ENCODE data around the gene ARVCF. TPM values are rescaled to one million over a fixed set of nuclear protein-coding genes. Genes with fewer than 3 reads are reported as not detected.

The ARVCF gene
- total and polyA plus RNA-seq, 2 donors (not counting 1 experiment from before 2014, with no cell fraction given), result 2.2 to 6.7 TPM

DNA sequence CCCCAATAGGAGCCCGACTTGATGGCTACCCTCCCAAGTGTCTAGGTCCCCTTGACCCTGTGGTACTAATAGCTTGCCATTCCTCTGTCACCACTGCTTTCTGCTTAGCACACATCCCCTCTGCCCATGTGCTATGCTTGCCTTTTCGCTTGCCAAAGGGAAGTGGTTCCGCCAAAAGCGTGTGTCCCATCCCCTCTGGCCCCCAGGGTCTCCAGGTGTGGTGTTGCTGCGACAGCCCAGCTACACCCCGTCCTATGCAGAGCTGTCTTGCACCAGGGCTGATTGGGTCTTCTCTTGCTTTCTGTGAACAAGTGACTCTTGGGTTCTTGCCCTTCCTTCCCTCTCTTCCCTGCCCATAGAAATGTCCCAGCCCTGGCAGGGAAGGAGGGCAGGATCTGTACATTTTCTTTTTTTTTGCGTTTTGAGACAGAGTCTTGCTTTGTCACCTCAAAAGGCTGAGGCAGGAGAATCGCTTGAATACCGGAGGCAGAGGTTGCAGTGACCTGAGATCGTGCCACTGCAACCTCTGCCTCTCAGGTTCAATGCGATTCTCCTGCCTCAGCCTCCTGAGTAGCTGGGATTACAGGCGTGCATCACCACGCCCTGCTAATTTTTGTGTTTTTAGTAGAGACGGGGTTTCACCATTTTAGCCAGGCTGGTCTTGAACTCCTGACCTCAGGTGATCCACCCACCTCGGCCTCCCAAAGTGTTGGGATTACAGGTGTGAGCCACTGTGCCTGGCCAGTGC lies 8.2 kb upstream of the ARVCF start:
- intact Hi-C loops (cut with micrococcal nuclease), result no loop called here
- peaks cover 67% of the 10 kb centered on the region for H4K20me1 ChIP-seq (ENCODE audit: control insufficient read depth, insufficient read depth, low read length, poor library complexity, severe bottlenecking)
- ATAC-seq (ENCODE audit: low read depth) (no peak), DNase-seq (peak; percentile 2)
- ChIA-PET POLR2A (interaction anchor here (0.6 kb wide), 1 partner anchor 69 kb away, joined by 11 read pairs; no protein-coding TSS in a partner anchor), CTCF (no interaction called here)
- H3K4me3 ChIP-seq (ENCODE audit: control extremely low read depth in 1 of 5, extremely low read depth in 1 of 5, insufficient read depth in 1 of 5, low read depth in 2 of 5, low read length in 4 of 5), result no peak overlapping the region
- TF ChIP-seq, protein P1, sequence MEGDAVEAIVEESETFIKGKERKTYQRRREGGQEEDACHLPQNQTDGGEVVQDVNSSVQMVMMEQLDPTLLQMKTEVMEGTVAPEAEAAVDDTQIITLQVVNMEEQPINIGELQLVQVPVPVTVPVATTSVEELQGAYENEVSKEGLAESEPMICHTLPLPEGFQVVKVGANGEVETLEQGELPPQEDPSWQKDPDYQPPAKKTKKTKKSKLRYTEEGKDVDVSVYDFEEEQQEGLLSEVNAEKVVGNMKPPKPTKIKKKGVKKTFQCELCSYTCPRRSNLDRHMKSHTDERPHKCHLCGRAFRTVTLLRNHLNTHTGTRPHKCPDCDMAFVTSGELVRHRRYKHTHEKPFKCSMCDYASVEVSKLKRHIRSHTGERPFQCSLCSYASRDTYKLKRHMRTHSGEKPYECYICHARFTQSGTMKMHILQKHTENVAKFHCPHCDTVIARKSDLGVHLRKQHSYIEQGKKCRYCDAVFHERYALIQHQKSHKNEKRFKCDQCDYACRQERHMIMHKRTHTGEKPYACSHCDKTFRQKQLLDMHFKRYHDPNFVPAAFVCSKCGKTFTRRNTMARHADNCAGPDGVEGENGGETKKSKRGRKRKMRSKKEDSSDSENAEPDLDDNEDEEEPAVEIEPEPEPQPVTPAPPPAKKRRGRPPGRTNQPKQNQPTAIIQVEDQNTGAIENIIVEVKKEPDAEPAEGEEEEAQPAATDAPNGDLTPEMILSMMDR (IDR thresholded peaks at IDR 0.05), result no peak
- TF ChIP-seq EZH2 (IDR thresholded peaks at IDR 0.05; ENCODE audit: borderline replicate concordance, insufficient read depth, low read depth, low read length, poor library complexity, severe bottlenecking), result no peak
- H3K4me1 ChIP-seq (ENCODE audit: control insufficient read depth in 2 of 2, insufficient read depth in 2 of 2, low read length in 2 of 2), result peaks cover 25 to 33% of the 10 kb centered on the region in 2 donors
- peaks cover 86% of the 10 kb centered on the region for H3K79me2 ChIP-seq (ENCODE audit: control insufficient read depth, insufficient read depth, low read length)
- no peak overlapping the region for H3K9ac ChIP-seq (ENCODE audit: low read length)
- no peak overlapping the region for H3K27ac ChIP-seq (ENCODE audit: low read length in 2 of 2)
- WGBS (ENCODE audit: insufficient coverage), result 81% methylated on average over 15 of the region's 15 CpGs
- H3K27me3 Mint-ChIP-seq, result no peaks in the 10 kb centered on the region
- H2AFZ ChIP-seq (ENCODE audit: insufficient read depth, low read depth, low read length, poor library complexity, severe bottlenecking), result no peak overlapping the region
- no peaks in the 10 kb centered on the region for H3K9me3 Mint-ChIP-seq (ENCODE audit: insufficient read depth)
- H3K36me3 ChIP-seq (replicated peaks in 1 of 2; ENCODE audit: control extremely low read depth in 1 of 2, control insufficient read depth in 1 of 2, extremely low read depth in 1 of 2, insufficient read depth in 2 of 2, low read length in 1 of 2), result no peaks in the 10 kb centered on the region
- H3K27me3 ChIP-seq (replicated peaks in 1 of 4; ENCODE audit: control extremely low read depth in 1 of 4, control insufficient read depth in 3 of 4, insufficient read depth in 4 of 4, low read length in 3 of 4), result no peaks in the 10 kb centered on the region
- H3K4me2 ChIP-seq (replicated peaks; ENCODE audit: low read depth, low read length, poor library complexity, severe bottlenecking), result no peak overlapping the region
- no peak overlapping the region for H3K4me3 Mint-ChIP-seq
- H3K9me3 ChIP-seq (ENCODE audit: control extremely low read depth in 1 of 3, control insufficient read depth in 2 of 3, insufficient read depth in 1 of 3, low read length in 2 of 3), result no peaks in the 10 kb centered on the region
- H3K27ac Mint-ChIP-seq, result peak overlapping the region; percentile 41
- H3K4me1 Mint-ChIP-seq, result peaks cover 58% of the 10 kb centered on the region

DNA sequence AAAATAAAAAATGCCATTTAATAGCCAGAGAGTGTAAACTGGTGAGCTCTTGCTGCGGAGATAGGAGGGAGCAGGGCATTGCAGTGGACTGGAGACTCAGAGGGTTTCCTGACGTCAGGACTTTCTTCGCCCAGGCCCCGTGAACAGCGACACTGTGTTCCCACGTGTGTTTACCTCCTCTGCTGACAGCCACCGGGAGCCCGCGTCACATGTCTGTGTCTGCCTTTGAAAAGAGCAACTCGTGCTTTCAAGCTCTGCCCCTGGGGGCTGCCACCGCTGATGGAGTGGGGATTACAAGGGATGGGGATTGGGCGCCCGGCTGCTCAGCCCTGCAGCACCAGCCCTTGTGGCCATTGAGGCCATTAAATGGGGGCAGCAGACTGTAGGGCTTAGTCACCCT lies 7.6 kb upstream of the ARVCF start:
- DNase-seq, result no peak
- H4K20me1 ChIP-seq (ENCODE audit: control insufficient read depth, insufficient read depth, low read length, poor library complexity, severe bottlenecking), result peaks cover 61% of the 10 kb centered on the region
- H3K27ac Mint-ChIP-seq, result no peak overlapping the region
- TF ChIP-seq, protein P1 (IDR thresholded peaks at IDR 0.05), result no peak
- ATAC-seq (ENCODE audit: low read depth), result no peak
- CTCF ChIA-PET, result no interaction called here
- no peaks in the 10 kb centered on the region for H3K36me3 ChIP-seq (replicated peaks in 1 of 2; ENCODE audit: control extremely low read depth in 1 of 2, control insufficient read depth in 1 of 2, extremely low read depth in 1 of 2, insufficient read depth in 2 of 2, low read length in 1 of 2)
- H3K27me3 ChIP-seq (replicated peaks in 1 of 4; ENCODE audit: control extremely low read depth in 1 of 4, control insufficient read depth in 3 of 4, insufficient read depth in 4 of 4, low read length in 3 of 4), result no peaks in the 10 kb centered on the region
- no peak overlapping the region for H3K9ac ChIP-seq (ENCODE audit: low read length)
- peaks cover 80% of the 10 kb centered on the region for H3K79me2 ChIP-seq (ENCODE audit: control insufficient read depth, insufficient read depth, low read length)
- H3K9me3 ChIP-seq (ENCODE audit: control extremely low read depth in 1 of 3, control insufficient read depth in 2 of 3, insufficient read depth in 1 of 3, low read length in 2 of 3), result no peaks in the 10 kb centered on the region
- no peak overlapping the region for H3K4me2 ChIP-seq (replicated peaks; ENCODE audit: low read depth, low read length, poor library complexity, severe bottlenecking)
- H3K27me3 Mint-ChIP-seq, result no peaks in the 10 kb centered on the region
- no peak overlapping the region for H3K27ac ChIP-seq (ENCODE audit: low read length in 2 of 2)
- H2AFZ ChIP-seq (ENCODE audit: insufficient read depth, low read depth, low read length, poor library complexity, severe bottlenecking), result no peak overlapping the region
- WGBS (ENCODE audit: insufficient coverage), result 87% methylated on average over 13 of the region's 13 CpGs
- no peak overlapping the region for H3K4me3 Mint-ChIP-seq
- intact Hi-C loops (cut with micrococcal nuclease), result no loop called here
- H3K4me3 ChIP-seq (ENCODE audit: control extremely low read depth in 1 of 5, extremely low read depth in 1 of 5, insufficient read depth in 1 of 5, low read depth in 2 of 5, low read length in 4 of 5), result no peak overlapping the region
- no peaks in the 10 kb centered on the region for H3K9me3 Mint-ChIP-seq (ENCODE audit: insufficient read depth)
- H3K4me1 Mint-ChIP-seq, result peaks cover 53% of the 10 kb centered on the region
- H3K4me1 ChIP-seq (ENCODE audit: control insufficient read depth in 2 of 2, insufficient read depth in 2 of 2, low read length in 2 of 2), result peaks cover 25 to 28% of the 10 kb centered on the region in 2 donors
- POLR2A ChIA-PET, result no interaction called here

All from B cell (primary cell).